NT2/D1 (cell line): Measurements from ENCODE around the gene LEMD2.
"Not testable (repeated sequence)": the region's sequence is repeated elsewhere in the genome, so short reads cannot be mapped to it uniquely, and the experiment has no call there.

Experiments
- DNase-seq: peaks from one replicate; pipeline ENCODE4 v3.0.0-alpha.2; 2011; ENCODE audit warnings: low read depth, low spot score
- H3K27me3 ChIP-seq: 2 replicates; pipeline ENCODE4 v1.6.0; 2011; ENCODE audit warnings: mild to moderate bottlenecking; ENCODE audit not compliant: insufficient read length, insufficient read depth
- H3K36me3 ChIP-seq: 2 replicates; pipeline ENCODE4 v1.6.1; 2011; ENCODE audit warnings: mild to moderate bottlenecking, low read length, mixed read lengths; ENCODE audit not compliant: insufficient read depth, insufficient read length
- H3K4me1 ChIP-seq: 2 replicates; pipeline ENCODE4 v1.5.1; 2011; ENCODE audit not compliant: insufficient read depth, insufficient read length
- H3K4me3 ChIP-seq: 2 replicates; pipeline ENCODE4 v1.5.1; 2011; ENCODE audit warnings: low read depth; ENCODE audit not compliant: insufficient read length
- H3K9ac ChIP-seq: 2 replicates; pipeline ENCODE4 v1.6.0; 2011; ENCODE audit warnings: low read depth; ENCODE audit not compliant: insufficient read length
- H3K9me3 ChIP-seq: 2 replicates; pipeline ENCODE4 v1.5.1; 2011; ENCODE audit warnings: mild to moderate bottlenecking, low read length; ENCODE audit not compliant: insufficient read depth
- SUZ12 ChIP-seq: IDR thresholded peaks from 2 replicates; pipeline ENCODE4 v1.6.1; 2011; ENCODE audit not compliant: insufficient read length, insufficient read depth; ENCODE audit errors: extremely low read depth
- YY1 ChIP-seq: IDR thresholded peaks from 2 replicates; pipeline ENCODE4 v1.6.1; 2011; ENCODE audit not compliant: insufficient read length, insufficient read depth
- ZNF274 ChIP-seq: IDR thresholded peaks from 2 replicates; pipeline ENCODE4 v1.6.1; 2011; ENCODE audit warnings: mild to moderate bottlenecking, low read depth, low read length

Gene LEMD2

DNA sequence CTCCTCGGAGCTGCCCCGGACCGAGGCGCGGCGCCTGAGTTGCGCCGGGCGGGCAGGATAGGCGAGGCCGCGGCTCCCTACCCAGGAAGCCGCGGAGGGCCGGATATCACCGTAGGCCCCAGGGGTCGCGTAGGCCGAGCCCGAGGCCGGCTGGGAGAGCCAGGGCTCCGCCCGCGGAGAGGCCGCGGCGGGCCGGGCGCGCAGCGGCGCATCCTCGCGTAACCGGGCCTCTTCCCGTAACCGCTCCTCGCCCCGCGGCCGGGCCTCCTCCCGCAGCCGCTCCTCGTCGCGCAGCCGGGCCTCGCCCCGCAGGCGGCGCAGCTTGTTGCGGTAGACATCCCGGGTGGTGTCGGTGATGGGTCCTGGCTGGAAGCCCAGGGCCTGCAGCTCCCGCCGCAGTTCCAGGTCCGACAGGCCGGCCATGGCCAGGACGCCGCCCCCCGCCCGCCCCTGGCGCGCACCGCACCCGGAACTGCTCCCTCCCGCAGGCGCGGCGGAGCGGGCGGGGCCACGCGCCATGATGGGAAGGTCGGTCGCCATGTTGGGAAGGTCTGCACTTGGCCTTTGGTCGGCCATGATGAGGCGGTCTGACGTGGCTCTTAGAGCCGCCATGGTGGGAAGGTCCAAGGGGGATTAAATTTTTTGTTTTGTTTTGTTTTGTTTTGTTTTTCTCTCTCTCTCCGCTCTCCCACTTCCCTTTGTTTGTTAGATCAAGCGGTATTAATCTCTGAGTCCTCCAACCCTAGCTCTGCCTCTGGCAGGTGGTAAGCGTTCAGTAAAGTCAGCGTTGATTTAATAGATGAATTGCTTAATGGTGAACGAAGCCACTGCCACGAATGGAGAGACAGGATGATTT lies at the start of gene LEMD2:
LEMD2 (minus strand) TSS at position 437 of the 856 bp plus-strand sequence; CDS start at position 423, 14 bp downstream.
- H3K9me3 ChIP-seq, result no peaks in the 10 kb centered on the region
- peaks cover 15% of the 10 kb centered on the region for H3K4me1 ChIP-seq

DNA sequence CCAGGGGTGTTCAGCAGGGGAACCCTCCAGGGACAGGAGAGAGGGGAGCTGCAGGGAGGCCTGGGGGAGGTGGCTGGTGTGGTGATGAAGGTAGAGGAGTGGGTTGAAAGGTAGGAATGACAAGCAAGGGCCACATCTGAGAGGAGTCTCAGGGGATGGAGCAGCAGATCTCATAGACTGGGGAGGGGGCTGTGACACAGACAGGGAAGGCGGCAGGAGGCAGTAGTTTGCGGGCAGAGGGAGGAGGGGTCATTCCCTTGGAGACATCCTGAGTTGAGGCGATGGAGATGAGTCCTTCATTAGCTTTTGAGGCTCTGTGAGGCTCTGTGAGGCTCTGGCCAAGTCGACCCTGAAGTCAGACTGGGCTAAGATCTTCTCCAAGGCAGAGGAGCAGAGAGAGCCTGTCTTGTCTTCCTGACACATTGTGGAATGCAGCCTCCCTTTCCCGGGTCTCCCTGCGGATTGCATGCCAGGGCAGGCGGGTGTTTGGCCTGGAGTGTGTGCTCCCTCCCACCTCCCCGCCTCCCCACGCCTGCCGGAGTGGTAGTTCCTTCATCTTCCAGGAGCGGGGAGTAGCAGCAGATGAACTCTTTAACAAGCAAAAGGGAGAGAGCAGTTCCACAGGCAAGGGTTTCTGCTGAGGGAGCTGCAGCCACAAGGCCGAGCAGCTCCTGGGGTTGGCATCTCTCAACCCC lies 49.2 kb upstream of the LEMD2 start:
- no peak for DNase-seq
- H3K4me3 ChIP-seq, result no peak overlapping the region
- TF ChIP-seq YY1 (no peak), SUZ12 (no peak), ZNF274 (no peak)
- no peaks in the 10 kb centered on the region for H3K36me3 ChIP-seq
- peaks cover 26% of the 10 kb centered on the region for H3K4me1 ChIP-seq
- no peaks in the 10 kb centered on the region for H3K27me3 ChIP-seq
- peaks cover 19% of the 10 kb centered on the region; the same call in 1 of the 2 replicates for H3K9me3 ChIP-seq
- H3K9ac ChIP-seq, result peak overlapping the region; percentile 37

More for the DNA sequence above, at the start of gene LEMD2:
- Histone ChIP-seq H3K36me3 (peaks cover 22% of the 10 kb centered on the region), H3K4me3 (peak within 1 kb of the TSS; percentile 85), H3K27me3 (no peaks in the 10 kb centered on the region), H3K9ac (peak within 1 kb of the TSS; percentile 96)
- peak; percentile 84 for DNase-seq
- no peak for TF ChIP-seq ZNF274
- TF ChIP-seq YY1, result peak; percentile 99

DNA sequence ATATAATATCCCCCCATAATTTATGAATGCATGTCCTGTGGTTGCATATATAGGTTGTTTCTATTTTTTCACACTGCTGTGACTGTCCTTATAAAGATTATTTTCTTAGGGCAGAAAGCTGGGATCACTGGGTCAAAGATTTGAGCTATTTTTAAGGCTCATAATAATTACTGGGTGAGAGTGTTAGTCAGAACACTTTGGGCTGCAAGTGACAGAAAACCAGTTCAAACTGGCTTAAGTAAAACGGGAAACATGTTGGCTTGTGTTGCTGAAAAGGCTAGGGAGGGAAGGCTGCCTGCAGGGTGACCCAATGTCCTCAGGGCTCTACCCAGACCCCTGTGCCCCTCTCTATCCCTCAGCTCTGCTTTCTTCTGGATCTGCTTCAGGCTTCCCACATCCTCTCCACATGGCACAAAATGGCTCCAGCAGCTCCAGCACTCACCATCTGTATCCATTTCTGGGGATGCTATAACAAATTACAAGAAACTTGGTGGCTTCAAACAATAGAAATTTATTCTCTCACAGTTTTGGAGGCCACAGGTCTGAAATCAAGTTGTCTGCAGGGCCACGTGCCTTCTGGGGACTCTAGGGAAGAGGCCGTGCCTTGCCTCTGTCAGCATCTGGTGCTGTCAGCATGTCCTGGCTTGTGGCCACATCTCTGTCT lies 48.0 kb upstream of the LEMD2 start:
- peaks cover 25% of the 10 kb centered on the region for H3K4me1 ChIP-seq
- H3K36me3 ChIP-seq, result no peaks in the 10 kb centered on the region
- no peak for TF ChIP-seq YY1
- no peak for TF ChIP-seq SUZ12
- TF ChIP-seq ZNF274, result no peak
- H3K9me3 ChIP-seq, result peaks cover 21% of the 10 kb centered on the region; the same call in 1 of the 2 replicates
- no peaks in the 10 kb centered on the region for H3K27me3 ChIP-seq
- H3K4me3 ChIP-seq, result no peak overlapping the region
- no peak overlapping the region for H3K9ac ChIP-seq
- no peak for DNase-seq

DNA sequence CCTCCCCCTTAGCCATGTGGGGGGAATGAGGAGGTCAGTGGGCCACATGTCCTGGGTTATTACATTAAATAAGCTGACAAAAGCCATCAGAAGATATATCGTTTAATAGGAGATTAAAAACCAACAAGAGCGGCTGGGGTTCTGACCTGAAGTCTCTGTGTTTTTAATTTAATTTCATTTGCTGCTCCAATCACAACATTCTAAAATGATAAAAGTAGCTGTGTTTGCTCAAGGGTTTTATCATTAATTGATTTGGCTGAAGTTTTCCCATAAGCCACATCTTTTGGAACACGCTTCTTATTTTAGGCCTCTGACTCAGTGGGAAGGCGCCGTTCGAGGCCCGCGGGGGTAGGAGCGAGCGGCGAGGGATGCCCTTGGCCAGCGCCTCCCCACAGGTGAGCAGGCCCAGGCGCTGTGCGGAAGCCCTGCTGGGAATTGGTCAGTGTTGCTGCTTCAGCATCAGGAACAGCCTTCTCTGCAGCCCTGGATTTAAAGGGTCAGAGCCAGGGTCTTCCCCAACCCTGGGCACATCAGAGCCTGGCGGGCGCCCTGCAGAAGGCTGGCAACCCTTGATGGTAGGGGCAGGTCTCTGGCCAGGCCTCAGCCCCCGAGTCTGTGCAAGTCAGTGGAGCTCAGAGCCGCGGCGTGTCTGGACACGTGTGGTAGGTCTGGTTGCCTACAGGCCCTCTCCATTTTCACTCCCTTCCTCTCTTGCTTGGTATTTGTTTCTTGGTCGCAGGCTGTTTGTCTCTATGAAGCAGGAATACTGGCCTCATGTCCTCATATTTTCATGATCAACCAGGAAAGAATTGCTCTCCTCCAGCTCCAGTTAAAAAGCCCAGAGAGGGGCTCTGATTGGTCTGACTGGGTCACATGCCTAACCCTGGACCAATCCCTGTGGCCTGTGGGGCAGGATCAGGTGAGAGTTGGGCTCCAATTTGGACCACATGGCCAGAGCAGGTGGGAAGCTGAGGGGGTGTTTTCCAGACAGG lies 45.8 kb upstream of the LEMD2 start:
- DNase-seq, result no peak
- H3K4me3 ChIP-seq, result no peak overlapping the region
- peaks cover 21% of the 10 kb centered on the region; the same call in 1 of the 2 replicates for H3K9me3 ChIP-seq
- H3K9ac ChIP-seq, result no peak overlapping the region
- no peaks in the 10 kb centered on the region for H3K27me3 ChIP-seq
- H3K36me3 ChIP-seq, result no peaks in the 10 kb centered on the region
- peaks cover 20% of the 10 kb centered on the region for H3K4me1 ChIP-seq
- TF ChIP-seq SUZ12 (no peak), YY1 (no peak), ZNF274 (no peak)

DNA sequence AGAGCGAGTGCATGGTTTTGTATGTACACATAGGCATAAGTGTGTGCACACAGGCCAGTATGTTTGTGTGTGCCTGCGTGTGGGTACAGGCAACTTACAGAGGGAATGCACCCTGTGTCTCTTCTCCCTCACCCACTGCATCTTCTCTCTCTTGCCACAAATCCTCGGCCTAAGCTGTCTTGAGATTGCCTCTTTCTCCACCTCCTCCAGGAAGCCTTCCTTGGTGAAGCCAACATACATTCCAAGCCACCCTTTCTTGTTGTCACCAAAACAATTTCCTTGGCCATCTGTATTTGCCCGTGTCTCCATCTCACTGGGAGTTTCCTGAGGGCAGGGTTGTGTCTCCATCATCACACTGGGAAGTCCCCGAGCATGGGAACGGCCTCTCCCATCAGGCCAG lies 44.7 kb upstream of the LEMD2 start:
- no peaks in the 10 kb centered on the region for H3K27me3 ChIP-seq
- no peaks in the 10 kb centered on the region for H3K36me3 ChIP-seq
- TF ChIP-seq YY1, result no peak
- no peak for TF ChIP-seq SUZ12
- no peak for TF ChIP-seq ZNF274
- no peak for DNase-seq
- peaks cover 21% of the 10 kb centered on the region; the same call in 1 of the 2 replicates for H3K9me3 ChIP-seq
- H3K4me1 ChIP-seq, result peaks cover 14% of the 10 kb centered on the region
- H3K4me3 ChIP-seq, result no peak overlapping the region
- H3K9ac ChIP-seq, result no peak overlapping the region

DNA sequence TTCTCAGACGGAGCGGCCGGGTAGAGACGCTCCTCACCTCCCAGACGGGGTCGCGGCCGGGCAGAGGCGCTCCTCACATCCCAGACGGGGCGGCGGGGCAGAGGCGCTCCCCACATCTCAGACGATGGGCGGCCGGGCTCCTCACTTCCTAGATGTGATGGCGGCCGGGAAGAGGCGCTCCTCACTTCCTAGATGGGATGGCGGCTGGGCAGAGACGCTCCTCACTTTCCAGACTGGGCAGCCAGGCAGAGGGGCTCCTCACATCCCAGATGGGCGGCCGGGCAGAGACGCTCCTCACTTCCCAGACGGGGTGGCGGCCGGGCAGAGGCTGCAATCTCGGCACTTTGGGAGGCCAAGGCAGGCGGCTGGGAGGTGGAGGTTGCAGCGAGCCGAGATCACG lies 43.9 kb upstream of the LEMD2 start:
- peaks cover 16% of the 10 kb centered on the region for H3K4me1 ChIP-seq
- not testable (repeated sequence) for H3K36me3 ChIP-seq, H3K27me3 ChIP-seq, DNase-seq, H3K4me3 ChIP-seq, H3K9ac ChIP-seq
- H3K9me3 ChIP-seq, result peaks cover 21% of the 10 kb centered on the region; the same call in 1 of the 2 replicates

DNA sequence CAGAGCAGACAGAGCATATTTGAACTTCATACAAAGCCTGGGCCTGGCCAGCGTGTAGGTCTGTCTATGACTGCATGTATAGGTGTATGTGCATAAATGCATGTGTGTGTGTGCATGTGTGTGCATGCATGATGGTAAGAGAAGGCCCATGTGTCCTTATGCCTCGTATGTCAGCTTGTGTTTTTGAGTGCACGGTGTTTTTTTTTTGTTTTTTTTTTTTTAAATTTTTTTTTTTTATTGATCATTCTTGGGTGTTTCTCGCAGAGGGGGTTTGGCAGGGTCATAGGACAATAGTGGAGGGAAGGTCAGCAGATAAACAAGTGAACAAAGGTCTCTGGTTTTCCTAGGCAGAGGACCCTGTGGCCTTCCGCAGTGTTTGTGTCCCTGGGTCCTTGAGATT lies 42.8 kb upstream of the LEMD2 start:
- H3K27me3 ChIP-seq, H3K36me3 ChIP-seq: not testable (repeated sequence)

More for the DNA sequence above, 42.8 kb upstream of the LEMD2 start:
- peaks cover 15% of the 10 kb centered on the region; the same call in 1 of the 2 replicates for H3K9me3 ChIP-seq
- not testable (repeated sequence) for H3K9ac ChIP-seq, H3K4me3 ChIP-seq, DNase-seq
- peaks cover 22% of the 10 kb centered on the region for H3K4me1 ChIP-seq
